GM12878 (cell line): Measurements from ENCODE around the gene FAM193A. TPM values are rescaled to one million over a fixed set of nuclear protein-coding genes. Genes with fewer than 3 reads are reported as not detected.

Experiments
- ATAC-seq: fragments of 200-7000 bp; cut with Tn5 transposase; 3 replicates; pipeline ENCODE4 v1.9.1; 2020; ENCODE audit warnings: mild to moderate bottlenecking, moderate library complexity
- BruUV-seq: library from RNA; stranded (reverse); fragments of 400-500 nt; replicated peaks from 2 replicates; lab custom pipeline; 2021; lab: Mats Ljungman, UMichigan
- CTCF ChIA-PET: fragments of 300-600 bp; sonication (Branson Sonifier 250); formaldehyde crosslinking; extraction: SDS; loops from one replicate; lab custom pipeline; 2021; ENCODE audit warnings: inconsistent platforms; lab: Yijun Ruan, JAX
- POLR2A ChIA-PET: fragments of 350-600 bp; formaldehyde crosslinking; extraction: SDS; loops from one replicate; lab custom pipeline; 2021; ENCODE audit warnings: inconsistent platforms; lab: Charles Lee
- RAD21 ChIA-PET: fragments of 300-600 bp; sonication (Branson Sonifier 250); formaldehyde crosslinking; loops from one replicate; lab custom pipeline; 2023; ENCODE audit warnings: antibody characterized with exemption; ENCODE audit not compliant: unreplicated experiment; lab: Charles Lee
- SMC1A ChIA-PET: fragments of 300-600 bp; sonication (Branson Sonifier 250); formaldehyde crosslinking; loops from one replicate; lab custom pipeline; 2023; ENCODE audit not compliant: unreplicated experiment, uncharacterized antibody; lab: Charles Lee
- DNase-seq: peaks from one replicate; pipeline ENCODE4 v3.0.0-alpha.2; 2011; ENCODE audit warnings: low read depth, low spot score
- FAIRE-seq: peaks from 3 replicates; lab custom pipeline; 2011; peaks lifted over from hg19 to GRCh38; lab: Jason Lieb, UNC
- H2AFZ ChIP-seq: 2 replicates; pipeline ENCODE4 v1.6.0; 2011; ENCODE audit warnings: low read depth, low read length, control low read depth; ENCODE audit not compliant: control insufficient read depth
- H3K27ac ChIP-seq: 2 replicates; pipeline ENCODE4 v1.5.1; 2011; ENCODE audit warnings: control low read depth; ENCODE audit not compliant: control insufficient read depth, insufficient read depth
- H3K27me3 ChIP-seq, 2 experiments: replicated peaks in 1 of 2; 2 replicates each; pipeline versions ENCODE4 v1.6.0 to v1.6.1; 2011; ENCODE audit warnings: low read length in 1 of 2; ENCODE audit not compliant: control insufficient read depth in 2 of 2, insufficient read depth in 2 of 2
- H3K36me3 ChIP-seq, 2 experiments: 2 replicates each; pipeline ENCODE4 v1.5.1; 2011; ENCODE audit warnings: low read length in 1 of 2; ENCODE audit not compliant: control insufficient read depth in 2 of 2, insufficient read depth in 2 of 2
- H3K4me1 ChIP-seq: 2 replicates; pipeline ENCODE4 v1.6.1; 2011; ENCODE audit warnings: mild to moderate bottlenecking, low read length, moderate library complexity, mixed read lengths; ENCODE audit not compliant: control insufficient read depth, insufficient read depth
- H3K4me2 ChIP-seq: 2 replicates; pipeline ENCODE4 v1.6.0; 2011; ENCODE audit warnings: control low read depth; ENCODE audit not compliant: control insufficient read depth, insufficient read depth
- H3K4me3 ChIP-seq: fragments of 200-600 bp; sonication (generic); 2 replicates; pipeline ENCODE4 v1.5.1; 2016
- H3K79me2 ChIP-seq: 2 replicates; pipeline ENCODE4 v1.6.0; 2011; ENCODE audit warnings: low read length; ENCODE audit not compliant: control insufficient read depth, insufficient read depth
- H3K9ac ChIP-seq: 2 replicates; pipeline ENCODE4 v1.8.0; 2011; ENCODE audit warnings: low read length, control low read depth, mixed read lengths; ENCODE audit not compliant: control insufficient read depth, insufficient read depth
- H3K9me3 ChIP-seq: replicated peaks from 3 replicates; pipeline ENCODE4 v1.5.1; 2011; ENCODE audit warnings: mild to moderate bottlenecking, low read length; ENCODE audit not compliant: control insufficient read depth, insufficient read depth
- H4K20me1 ChIP-seq: 2 replicates; pipeline ENCODE4 v1.6.0; 2011; ENCODE audit not compliant: control insufficient read depth, insufficient read depth
- CBFB ChIP-seq: IDR thresholded peaks from 2 replicates; pipeline ENCODE4 v1.6.1; 2016; ENCODE audit warnings: antibody characterized with exemption, low read depth
- CBX5 ChIP-seq: sonication (generic); IDR thresholded peaks from 2 replicates; pipeline ENCODE4 v1.6.1; 2016; ENCODE audit warnings: low read depth, moderate library complexity, mild to moderate bottlenecking, inconsistent platforms
- CHD4 ChIP-seq: fragments of 200-600 bp; sonication (generic); IDR thresholded peaks from 2 replicates; pipeline ENCODE4 v1.6.1; 2016; ENCODE audit warnings: mild to moderate bottlenecking
- CREB1 ChIP-seq: IDR thresholded peaks from 2 replicates; pipeline ENCODE4 v1.6.1; 2012; ENCODE audit warnings: low read depth, mild to moderate bottlenecking, inconsistent platforms
- ETV6 ChIP-seq, 2 experiments: fragments of 450-650 bp in 1 of 2; IDR thresholded peaks in 1 of 2; conservative IDR thresholded peaks in 1 of 2; 2 replicates each; pipeline ENCODE4 v1.6.1; 2014; ENCODE audit warnings: antibody characterized with exemption in 1 of 2, borderline replicate concordance in 1 of 2, low read depth in 1 of 2, mild to moderate bottlenecking in 1 of 2, moderate library complexity in 1 of 2
- FOS ChIP-seq: IDR thresholded peaks from 3 replicates; pipeline ENCODE4 v1.6.1; 2011; ENCODE audit warnings: borderline replicate concordance; ENCODE audit not compliant: insufficient read length; ENCODE audit errors: extremely low read depth
- FOXM1 ChIP-seq: IDR thresholded peaks from 2 replicates; pipeline ENCODE4 v1.6.1; 2012; ENCODE audit warnings: low read depth, mild to moderate bottlenecking, inconsistent platforms, low read length, moderate library complexity
- IKZF1 ChIP-seq: fragments of 450-650 bp; conservative IDR thresholded peaks from 2 replicates; pipeline ENCODE4 v1.6.1; 2017; ENCODE audit warnings: antibody characterized with exemption, mild to moderate bottlenecking
- MEF2A ChIP-seq: IDR thresholded peaks from 2 replicates; pipeline ENCODE4 v1.6.1; 2011; ENCODE audit warnings: low read depth, mild to moderate bottlenecking, low read length, moderate library complexity; ENCODE audit not compliant: insufficient read depth
- MXI1 ChIP-seq: fragments of 150-350 bp; IDR thresholded peaks from 2 replicates; pipeline ENCODE4 v1.6.1; 2011; ENCODE audit warnings: low read depth, mild to moderate bottlenecking, inconsistent platforms, low read length, improper control_type of control experiment
- NR2C2 ChIP-seq: IDR thresholded peaks from 2 replicates; pipeline ENCODE4 v1.6.1; 2011; ENCODE audit warnings: borderline replicate concordance, low read depth; ENCODE audit not compliant: control insufficient read depth, insufficient read length
- PAX8 ChIP-seq: fragments of 450-650 bp; IDR thresholded peaks from 2 replicates; pipeline ENCODE4 v1.6.1; 2017; ENCODE audit warnings: mild to moderate bottlenecking, moderate library complexity
- SUPT20H ChIP-seq: IDR thresholded peaks from 2 replicates; pipeline ENCODE4 v1.6.1; 2011; ENCODE audit warnings: low read depth, mild to moderate bottlenecking, low read length, moderate library complexity, borderline replicate concordance; ENCODE audit not compliant: control insufficient read depth
- TBL1XR1 ChIP-seq: IDR thresholded peaks from 2 replicates; pipeline ENCODE4 v1.6.1; 2012; ENCODE audit warnings: low read depth, low read length, improper control_type of control experiment
- ZBED1 ChIP-seq: IDR thresholded peaks from 2 replicates; pipeline ENCODE4 v1.6.1; 2016; ENCODE audit warnings: borderline replicate concordance
- ZZZ3 ChIP-seq: IDR thresholded peaks from 2 replicates; pipeline ENCODE4 v1.6.1; 2011; ENCODE audit warnings: low read depth; ENCODE audit not compliant: control insufficient read depth, insufficient read length
- in situ Hi-C: fragments of 300-500 bp; cut with MboI; formaldehyde crosslinking; loops from 9 replicates; pipeline ENCODE4 v1.14.3; 2018; ENCODE audit warnings: mixed read lengths
- intact Hi-C: fragments of 100-400 bp; cut with micrococcal nuclease; formaldehyde crosslinking; loops from one replicate; pipeline ENCODE4 v1.14.2; 2022; ENCODE audit not compliant: unreplicated experiment
- polyA plus RNA-seq, 11 experiments: library from polyadenylated mRNA; depleted of rRNA in 4 of 11; unstranded in 6 of 11; stranded (reverse) in 5 of 11; fragments of >200 nt; fragmentation: Nextera tagmentation in 4 of 11; fragmentation: Illumina TruSeq in 1 of 11; extraction: Ambion mirVana in 4 of 11; extraction: Trizol in 1 of 11; gene quantifications; 1 replicate in 1 of 11; 2 replicates in 10 of 11; pipeline versions ENCODE4 v1.2.1 to v1.2.3, GENCODE V29; 2011 to 2016; ENCODE audit warnings: inconsistent platforms in 2 of 11, missing spikeins in 2 of 11, low read depth in 1 of 11
- total RNA-seq, 4 experiments: library from RNA; depleted of rRNA in 3 of 4; stranded (reverse); fragments of >200 nt in 3 of 4; fragmentation: Illumina TruSeq in 1 of 4; extraction: Trizol in 1 of 4; gene quantifications; 2 replicates each; pipeline versions ENCODE4 v1.2.1 to v1.2.3, GENCODE V29; 2013 to 2021
- TF ChIP-seq, protein P1 (sequence below): IDR thresholded peaks from 2 replicates; pipeline ENCODE4 v1.6.1; 2012; ENCODE audit warnings: low read length, inconsistent platforms
- TF ChIP-seq, protein P2 (sequence below): fragments of 450-650 bp; IDR thresholded peaks from 2 replicates; pipeline ENCODE4 v1.6.1; 2017; ENCODE audit warnings: antibody characterized with exemption, mild to moderate bottlenecking, moderate library complexity

Gene FAM193A
- total and polyA plus RNA-seq, 10 of the 15 experiments (the other 5 are each of a cell fraction or from before 2014, with no cell fraction given): 0.52 to 23.3 (median 7.4) TPM

DNA sequence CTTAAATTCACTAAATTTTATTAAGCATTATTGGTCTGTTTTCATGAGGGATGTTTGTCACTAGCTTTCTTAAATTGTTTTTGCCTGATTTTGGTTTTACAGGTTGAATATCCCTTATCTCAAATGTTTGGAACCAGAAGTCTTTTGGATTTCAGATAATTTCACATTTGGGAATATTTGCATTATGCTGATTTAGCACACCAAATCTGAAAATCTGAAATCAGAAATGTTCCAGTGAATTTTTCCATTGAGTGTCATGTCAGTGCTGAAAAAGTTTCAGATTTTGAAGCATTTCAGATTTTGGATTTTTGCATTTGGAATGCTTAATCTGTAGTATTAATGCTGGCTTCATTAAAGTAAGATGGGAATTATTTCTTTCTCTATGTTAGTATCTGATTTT, 14.7 kb downstream of the FAM193A start:
- BruUV-seq: no TSS peak
- Histone ChIP-seq H3K9ac (no peak overlapping the region), H4K20me1 (no peaks in the 10 kb centered on the region; the same call in 1 of the 2 replicates), H3K36me3 (no peaks in the 10 kb centered on the region), H3K27me3 (no peaks in the 10 kb centered on the region), H3K4me3 (no peak overlapping the region), H3K79me2 (peaks cover 65% of the 10 kb centered on the region), H3K4me2 (no peak overlapping the region), H3K4me1 (no peaks in the 10 kb centered on the region; the same call in none of the 2 replicates), H3K9me3 (peaks cover 4% of the 10 kb centered on the region; the same call in 2 of the 3 replicates), H2AFZ (no peak overlapping the region), H3K27ac (no peak overlapping the region)
- ChIA-PET CTCF (interaction anchor here (0.7 kb wide), 1 partner anchor 525 kb away, joined by 4 read pairs; no protein-coding TSS in a partner anchor), RAD21 (interaction anchor here (1.7 kb wide), 1 partner anchor 15 kb away, joined by 4 read pairs; the partner anchor contains the start of gene FAM193A), POLR2A (interaction anchor here (0.5 kb wide), 1 partner anchor 70 kb away, joined by 4 read pairs; no protein-coding TSS in a partner anchor), SMC1A (interaction anchor here (1.0 kb wide), 1 partner anchor 9 kb away, joined by 3 read pairs; no protein-coding TSS in a partner anchor)
- DNase-seq (no peak), FAIRE-seq (no peak), ATAC-seq (no peak)
- intact Hi-C loops (no loop called here), in situ Hi-C loops (no loop called here)
- TF ChIP-seq MEF2A (no peak), ZZZ3 (no peak), TBL1XR1 (no peak), NR2C2 (no peak), CREB1 (no peak), CBFB (no peak), MXI1 (no peak), CHD4 (no peak), CBX5 (no peak), FOS (no peak), ETV6 (conservative IDR thresholded peaks at IDR 0.05 in 1 of 2, IDR thresholded peaks at IDR 0.05 in 1 of 2; ENCODE audit: borderline replicate concordance in 1 of 2, low read depth in 1 of 2) (no peak), SUPT20H (no peak), ZBED1 (no peak), PAX8 (no peak), FOXM1 (no peak), IKZF1 (no peak)
- TF ChIP-seq, protein P1, sequence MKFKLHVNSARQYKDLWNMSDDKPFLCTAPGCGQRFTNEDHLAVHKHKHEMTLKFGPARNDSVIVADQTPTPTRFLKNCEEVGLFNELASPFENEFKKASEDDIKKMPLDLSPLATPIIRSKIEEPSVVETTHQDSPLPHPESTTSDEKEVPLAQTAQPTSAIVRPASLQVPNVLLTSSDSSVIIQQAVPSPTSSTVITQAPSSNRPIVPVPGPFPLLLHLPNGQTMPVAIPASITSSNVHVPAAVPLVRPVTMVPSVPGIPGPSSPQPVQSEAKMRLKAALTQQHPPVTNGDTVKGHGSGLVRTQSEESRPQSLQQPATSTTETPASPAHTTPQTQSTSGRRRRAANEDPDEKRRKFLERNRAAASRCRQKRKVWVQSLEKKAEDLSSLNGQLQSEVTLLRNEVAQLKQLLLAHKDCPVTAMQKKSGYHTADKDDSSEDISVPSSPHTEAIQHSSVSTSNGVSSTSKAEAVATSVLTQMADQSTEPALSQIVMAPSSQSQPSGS: no peak
- TF ChIP-seq, protein P2, sequence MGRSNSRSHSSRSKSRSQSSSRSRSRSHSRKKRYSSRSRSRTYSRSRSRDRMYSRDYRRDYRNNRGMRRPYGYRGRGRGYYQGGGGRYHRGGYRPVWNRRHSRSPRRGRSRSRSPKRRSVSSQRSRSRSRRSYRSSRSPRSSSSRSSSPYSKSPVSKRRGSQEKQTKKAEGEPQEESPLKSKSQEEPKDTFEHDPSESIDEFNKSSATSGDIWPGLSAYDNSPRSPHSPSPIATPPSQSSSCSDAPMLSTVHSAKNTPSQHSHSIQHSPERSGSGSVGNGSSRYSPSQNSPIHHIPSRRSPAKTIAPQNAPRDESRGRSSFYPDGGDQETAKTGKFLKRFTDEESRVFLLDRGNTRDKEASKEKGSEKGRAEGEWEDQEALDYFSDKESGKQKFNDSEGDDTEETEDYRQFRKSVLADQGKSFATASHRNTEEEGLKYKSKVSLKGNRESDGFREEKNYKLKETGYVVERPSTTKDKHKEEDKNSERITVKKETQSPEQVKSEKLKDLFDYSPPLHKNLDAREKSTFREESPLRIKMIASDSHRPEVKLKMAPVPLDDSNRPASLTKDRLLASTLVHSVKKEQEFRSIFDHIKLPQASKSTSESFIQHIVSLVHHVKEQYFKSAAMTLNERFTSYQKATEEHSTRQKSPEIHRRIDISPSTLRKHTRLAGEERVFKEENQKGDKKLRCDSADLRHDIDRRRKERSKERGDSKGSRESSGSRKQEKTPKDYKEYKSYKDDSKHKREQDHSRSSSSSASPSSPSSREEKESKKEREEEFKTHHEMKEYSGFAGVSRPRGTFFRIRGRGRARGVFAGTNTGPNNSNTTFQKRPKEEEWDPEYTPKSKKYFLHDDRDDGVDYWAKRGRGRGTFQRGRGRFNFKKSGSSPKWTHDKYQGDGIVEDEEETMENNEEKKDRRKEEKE: no peak
